WTC11 (cell line): ENCODE results near the gene KHSRP. TPM values are rescaled to one million over a fixed set of nuclear protein-coding genes. Genes with fewer than 3 reads are reported as not detected.
"Not testable (repeated sequence)": the region's sequence is repeated elsewhere in the genome, so short reads cannot be mapped to it uniquely, and the experiment has no call there.

Experiments
- ATAC-seq: fragments of 200-7000 bp; cut with Tn5 transposase; 2 replicates; pipeline ENCODE4 v1.10.0; 2021; ENCODE audit warnings: mild to moderate bottlenecking, moderate library complexity
- CTCF ChIA-PET: fragments of 300-600 bp; sonication (Branson Sonifier 250); formaldehyde crosslinking; loops from one replicate; lab custom pipeline; 2021; ENCODE audit warnings: antibody characterized with exemption; lab: Charles Lee
- POLR2A ChIA-PET: fragments of 350-600 bp; sonication (Branson Sonifier 250); formaldehyde crosslinking; loops from one replicate; lab custom pipeline; 2021; ENCODE audit warnings: antibody characterized with exemption; lab: Charles Lee
- DNase-seq: peaks from one replicate; pipeline ENCODE4 v3.0.0; 2021; ENCODE audit warnings: low spot score
- H3K27ac Mint-ChIP-seq: 2 replicates; pipeline ENCODE4 v1.8.0; 2021; ENCODE audit warnings: mixed read lengths
- H3K27me3 Mint-ChIP-seq: 2 replicates; pipeline ENCODE4 v1.8.0; 2021; ENCODE audit warnings: low read depth, mild to moderate bottlenecking, moderate library complexity, mixed read lengths
- H3K36me3 Mint-ChIP-seq: 2 replicates; pipeline ENCODE4 v1.8.0; 2021; ENCODE audit warnings: mixed read lengths
- H3K4me1 Mint-ChIP-seq: 2 replicates; pipeline ENCODE4 v1.8.0; 2022; ENCODE audit warnings: mixed read lengths
- H3K4me3 Mint-ChIP-seq: 2 replicates; pipeline ENCODE4 v1.8.0; 2021; ENCODE audit warnings: mild to moderate bottlenecking, moderate library complexity, mixed read lengths
- H3K9me3 Mint-ChIP-seq: 2 replicates; pipeline ENCODE4 v1.8.0; 2021; ENCODE audit warnings: mixed read lengths
- FOXJ3 ChIP-seq: sonication (generic); formaldehyde crosslinking; IDR thresholded peaks from 2 replicates; pipeline ENCODE4 v1.9.0; 2021; ENCODE audit warnings: missing genetic modification reagents, mild to moderate bottlenecking, borderline replicate concordance
- FOXP1 ChIP-seq: sonication (generic); formaldehyde crosslinking; IDR thresholded peaks from 2 replicates; pipeline ENCODE4 v1.8.0; 2022; ENCODE audit warnings: missing genetic modification reagents, mild to moderate bottlenecking, moderate library complexity, borderline replicate concordance
- GTF2I ChIP-seq: fragments of 250-450 bp; sonication (Bioruptor Pico); conservative IDR thresholded peaks from 2 replicates; pipeline ENCODE4 v1.4.0; 2021; ENCODE audit warnings: mild to moderate bottlenecking
- NFATC4 ChIP-seq: fragments of 250-450 bp; sonication (Bioruptor Pico); IDR thresholded peaks from 2 replicates; pipeline ENCODE4 v1.9.0; 2021; ENCODE audit warnings: mild to moderate bottlenecking
- NFYB ChIP-seq: sonication (generic); formaldehyde crosslinking; conservative IDR thresholded peaks from 2 replicates; pipeline ENCODE4 v1.8.0; 2022; ENCODE audit warnings: low read depth, missing genetic modification reagents
- PRRX2 ChIP-seq: fragments of 250-450 bp; sonication (Bioruptor Pico); IDR thresholded peaks from 2 replicates; pipeline ENCODE4 v1.8.0; 2021; ENCODE audit warnings: mild to moderate bottlenecking
- SMAD3 ChIP-seq: sonication (generic); formaldehyde crosslinking; IDR thresholded peaks from 2 replicates; pipeline ENCODE4 v1.8.0; 2022; ENCODE audit warnings: missing genetic modification reagents, mild to moderate bottlenecking, borderline replicate concordance
- SP1 ChIP-seq: sonication (generic); formaldehyde crosslinking; conservative IDR thresholded peaks from 2 replicates; pipeline ENCODE4 v1.8.1; 2022; ENCODE audit warnings: missing genetic modification reagents
- ZBTB21 ChIP-seq: sonication (generic); formaldehyde crosslinking; IDR thresholded peaks from 2 replicates; pipeline ENCODE4 v1.8.1; 2023; ENCODE audit warnings: mild to moderate bottlenecking, missing genetic modification reagents, borderline replicate concordance
- ZNF232 ChIP-seq: sonication (generic); formaldehyde crosslinking; IDR thresholded peaks from 2 replicates; pipeline ENCODE4 v1.8.0; 2022; ENCODE audit warnings: mild to moderate bottlenecking, missing genetic modification reagents
- ZNF317 ChIP-seq: sonication (generic); formaldehyde crosslinking; IDR thresholded peaks from 2 replicates; pipeline ENCODE4 v1.8.1; 2023; ENCODE audit warnings: low read depth, mild to moderate bottlenecking, moderate library complexity, missing genetic modification reagents, borderline replicate concordance
- total RNA-seq: library from RNA; stranded (reverse); gene quantifications from 3 replicates; pipeline ENCODE4 v1.2.3, GENCODE V29; 2021
- TF ChIP-seq, protein P1 (sequence below): sonication (generic); formaldehyde crosslinking; IDR thresholded peaks from 2 replicates; pipeline ENCODE4 v1.8.0; 2022; ENCODE audit warnings: mild to moderate bottlenecking, missing genetic modification reagents
- TF ChIP-seq, protein P2 (sequence below): fragments of 200-600 bp; IDR thresholded peaks from 2 replicates; pipeline ENCODE4 v1.8.0; 2022; ENCODE audit warnings: antibody characterized with exemption
- TF ChIP-seq, protein P3 (sequence below): sonication (generic); formaldehyde crosslinking; IDR thresholded peaks from 2 replicates; pipeline ENCODE4 v1.8.1; 2022; ENCODE audit warnings: mild to moderate bottlenecking, missing genetic modification reagents, moderate library complexity, borderline replicate concordance
- TF ChIP-seq, protein P4 (sequence below): sonication (generic); formaldehyde crosslinking; IDR thresholded peaks from 2 replicates; pipeline ENCODE4 v1.8.0; 2022; ENCODE audit warnings: missing genetic modification reagents

Gene KHSRP
- total RNA-seq, 1 experiment from 2014 or later: 572 TPM

DNA sequence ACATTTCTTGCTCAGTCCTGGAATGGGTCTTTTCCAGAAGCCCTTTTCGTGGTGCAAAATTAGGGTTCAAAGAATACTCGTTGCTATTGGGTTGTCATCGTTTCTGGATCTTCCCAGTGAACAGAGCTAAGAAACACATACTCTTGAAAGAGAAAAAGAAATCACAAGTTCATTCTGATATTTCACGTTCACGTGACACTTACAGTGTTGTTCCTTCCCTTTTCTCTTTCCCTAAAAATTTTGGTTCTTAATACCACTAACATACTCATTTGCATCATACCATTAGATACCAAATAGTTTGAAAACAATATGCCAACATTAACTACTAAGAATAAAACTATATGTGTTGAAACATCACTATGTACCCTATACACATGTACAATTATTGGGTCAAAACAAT, 18.2 kb downstream of the KHSRP start:
- ATAC-seq (no peak), DNase-seq (no peak)
- POLR2A ChIA-PET: no interaction called here
- Mint-ChIP-seq H3K27ac (no peak overlapping the region), H3K27me3 (no peaks in the 10 kb centered on the region), H3K9me3 (no peaks in the 10 kb centered on the region), H3K36me3 (no peaks in the 10 kb centered on the region), H3K4me1 (no peaks in the 10 kb centered on the region), H3K4me3 (no peak overlapping the region)
- no peak for TF ChIP-seq GTF2I
- no peak for TF ChIP-seq PRRX2
- no peak for TF ChIP-seq FOXJ3 (CRISPR knock-in tag)
- no peak for TF ChIP-seq SP1 (CRISPR knock-in tag)
- TF ChIP-seq, protein P1, sequence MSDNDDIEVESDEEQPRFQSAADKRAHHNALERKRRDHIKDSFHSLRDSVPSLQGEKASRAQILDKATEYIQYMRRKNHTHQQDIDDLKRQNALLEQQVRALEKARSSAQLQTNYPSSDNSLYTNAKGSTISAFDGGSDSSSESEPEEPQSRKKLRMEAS (CRISPR knock-in tag): no peak
- TF ChIP-seq, protein P2, sequence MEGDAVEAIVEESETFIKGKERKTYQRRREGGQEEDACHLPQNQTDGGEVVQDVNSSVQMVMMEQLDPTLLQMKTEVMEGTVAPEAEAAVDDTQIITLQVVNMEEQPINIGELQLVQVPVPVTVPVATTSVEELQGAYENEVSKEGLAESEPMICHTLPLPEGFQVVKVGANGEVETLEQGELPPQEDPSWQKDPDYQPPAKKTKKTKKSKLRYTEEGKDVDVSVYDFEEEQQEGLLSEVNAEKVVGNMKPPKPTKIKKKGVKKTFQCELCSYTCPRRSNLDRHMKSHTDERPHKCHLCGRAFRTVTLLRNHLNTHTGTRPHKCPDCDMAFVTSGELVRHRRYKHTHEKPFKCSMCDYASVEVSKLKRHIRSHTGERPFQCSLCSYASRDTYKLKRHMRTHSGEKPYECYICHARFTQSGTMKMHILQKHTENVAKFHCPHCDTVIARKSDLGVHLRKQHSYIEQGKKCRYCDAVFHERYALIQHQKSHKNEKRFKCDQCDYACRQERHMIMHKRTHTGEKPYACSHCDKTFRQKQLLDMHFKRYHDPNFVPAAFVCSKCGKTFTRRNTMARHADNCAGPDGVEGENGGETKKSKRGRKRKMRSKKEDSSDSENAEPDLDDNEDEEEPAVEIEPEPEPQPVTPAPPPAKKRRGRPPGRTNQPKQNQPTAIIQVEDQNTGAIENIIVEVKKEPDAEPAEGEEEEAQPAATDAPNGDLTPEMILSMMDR: no peak
- no peak for TF ChIP-seq NFYB (CRISPR knock-in tag)
- TF ChIP-seq, protein P3, sequence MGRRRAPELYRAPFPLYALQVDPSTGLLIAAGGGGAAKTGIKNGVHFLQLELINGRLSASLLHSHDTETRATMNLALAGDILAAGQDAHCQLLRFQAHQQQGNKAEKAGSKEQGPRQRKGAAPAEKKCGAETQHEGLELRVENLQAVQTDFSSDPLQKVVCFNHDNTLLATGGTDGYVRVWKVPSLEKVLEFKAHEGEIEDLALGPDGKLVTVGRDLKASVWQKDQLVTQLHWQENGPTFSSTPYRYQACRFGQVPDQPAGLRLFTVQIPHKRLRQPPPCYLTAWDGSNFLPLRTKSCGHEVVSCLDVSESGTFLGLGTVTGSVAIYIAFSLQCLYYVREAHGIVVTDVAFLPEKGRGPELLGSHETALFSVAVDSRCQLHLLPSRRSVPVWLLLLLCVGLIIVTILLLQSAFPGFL (CRISPR knock-in tag): no peak
- CTCF ChIA-PET: no interaction called here

DNA sequence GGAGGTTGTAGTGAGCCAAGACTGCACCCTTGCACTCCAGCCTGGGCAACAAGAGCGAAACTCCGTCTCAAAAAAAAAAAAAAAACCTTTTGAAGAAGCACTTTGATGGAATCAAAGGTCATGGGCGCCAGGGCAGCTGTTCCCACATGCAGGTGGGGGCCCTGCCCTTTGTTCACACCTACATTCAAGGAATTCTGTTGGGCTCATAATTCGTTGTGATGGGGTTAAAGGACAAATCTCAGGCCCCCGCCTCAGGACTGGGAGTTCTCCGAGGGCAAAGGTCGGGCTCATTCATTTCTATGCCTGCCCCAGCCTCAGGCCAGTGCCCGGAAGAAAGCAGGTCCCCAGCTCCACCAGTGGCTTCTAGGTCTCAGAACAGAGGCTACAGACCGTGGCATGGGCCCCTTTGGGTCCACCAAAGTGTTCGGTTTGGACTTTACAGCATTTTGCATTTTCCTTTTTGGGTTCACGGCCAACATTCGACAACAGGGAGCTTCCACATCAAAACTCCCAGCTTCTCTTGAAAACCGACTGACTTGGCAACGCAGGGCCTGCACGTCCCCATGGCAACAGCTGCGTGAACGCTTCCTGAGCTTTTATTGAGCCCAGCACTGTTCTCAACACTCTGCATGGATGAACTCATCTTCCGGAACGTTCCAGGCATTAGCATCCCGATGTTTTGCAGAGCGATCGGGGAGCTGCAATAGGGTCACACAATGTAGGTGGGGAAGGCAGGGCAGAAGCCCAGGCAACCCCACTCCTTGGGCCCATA, 21.6 kb downstream of the KHSRP start:
- POLR2A ChIA-PET: no interaction called here

DNA sequence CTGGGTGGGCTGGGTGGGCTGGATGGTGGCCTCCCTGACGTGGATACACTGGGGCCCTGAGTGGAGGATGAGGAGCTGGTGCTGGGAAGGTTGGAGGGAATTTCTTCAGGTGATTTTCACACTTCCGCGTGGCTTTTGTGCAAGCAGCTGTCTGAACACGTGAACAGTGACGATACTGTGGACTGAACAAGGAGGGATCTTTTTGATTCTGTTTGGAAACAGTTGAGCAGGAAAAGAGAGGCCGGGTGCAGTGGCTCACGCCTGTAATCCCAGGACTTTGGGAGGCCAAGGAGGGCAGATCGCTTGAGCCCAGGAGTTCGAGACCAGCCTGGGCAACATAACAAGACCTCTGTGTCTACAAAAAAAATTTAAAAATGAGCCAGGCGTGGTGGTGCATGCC, 22.6 kb downstream of the KHSRP start:
- TF ChIP-seq ZNF317 (CRISPR knock-in tag): no peak
- TF ChIP-seq FOXP1 (CRISPR knock-in tag): no peak
- TF ChIP-seq SP1 (CRISPR knock-in tag): no peak
- Mint-ChIP-seq H3K27ac (no peak overlapping the region), H3K9me3 (no peaks in the 10 kb centered on the region), H3K4me1 (no peaks in the 10 kb centered on the region), H3K27me3 (no peaks in the 10 kb centered on the region), H3K36me3 (no peaks in the 10 kb centered on the region), H3K4me3 (no peak overlapping the region)
- ATAC-seq: no peak
- ChIA-PET POLR2A (no interaction called here), CTCF (interaction anchor here (2.3 kb wide), 1 partner anchor 10 kb away, joined by 13 read pairs; no protein-coding TSS in a partner anchor)
- DNase-seq: no peak

More for the DNA sequence above, 21.6 kb downstream of the KHSRP start:
- H3K4me3 Mint-ChIP-seq: no peak overlapping the region
- H3K36me3 Mint-ChIP-seq: no peaks in the 10 kb centered on the region
- CTCF ChIA-PET: interaction anchor here (1.1 to 2.3 kb wide), 2 partner anchors 9 to 10 kb away, joined by 3 to 13 read pairs; partner anchors contain the start of gene GTF2F1
- ATAC-seq (no peak), DNase-seq (no peak)
- no peak overlapping the region for H3K27ac Mint-ChIP-seq
- H3K4me1 Mint-ChIP-seq: no peaks in the 10 kb centered on the region
- TF ChIP-seq ZNF232 (CRISPR knock-in tag) (no peak), SMAD3 (no peak), NFATC4 (CRISPR knock-in tag) (no peak), ZBTB21 (no peak)
- TF ChIP-seq, protein P4, sequence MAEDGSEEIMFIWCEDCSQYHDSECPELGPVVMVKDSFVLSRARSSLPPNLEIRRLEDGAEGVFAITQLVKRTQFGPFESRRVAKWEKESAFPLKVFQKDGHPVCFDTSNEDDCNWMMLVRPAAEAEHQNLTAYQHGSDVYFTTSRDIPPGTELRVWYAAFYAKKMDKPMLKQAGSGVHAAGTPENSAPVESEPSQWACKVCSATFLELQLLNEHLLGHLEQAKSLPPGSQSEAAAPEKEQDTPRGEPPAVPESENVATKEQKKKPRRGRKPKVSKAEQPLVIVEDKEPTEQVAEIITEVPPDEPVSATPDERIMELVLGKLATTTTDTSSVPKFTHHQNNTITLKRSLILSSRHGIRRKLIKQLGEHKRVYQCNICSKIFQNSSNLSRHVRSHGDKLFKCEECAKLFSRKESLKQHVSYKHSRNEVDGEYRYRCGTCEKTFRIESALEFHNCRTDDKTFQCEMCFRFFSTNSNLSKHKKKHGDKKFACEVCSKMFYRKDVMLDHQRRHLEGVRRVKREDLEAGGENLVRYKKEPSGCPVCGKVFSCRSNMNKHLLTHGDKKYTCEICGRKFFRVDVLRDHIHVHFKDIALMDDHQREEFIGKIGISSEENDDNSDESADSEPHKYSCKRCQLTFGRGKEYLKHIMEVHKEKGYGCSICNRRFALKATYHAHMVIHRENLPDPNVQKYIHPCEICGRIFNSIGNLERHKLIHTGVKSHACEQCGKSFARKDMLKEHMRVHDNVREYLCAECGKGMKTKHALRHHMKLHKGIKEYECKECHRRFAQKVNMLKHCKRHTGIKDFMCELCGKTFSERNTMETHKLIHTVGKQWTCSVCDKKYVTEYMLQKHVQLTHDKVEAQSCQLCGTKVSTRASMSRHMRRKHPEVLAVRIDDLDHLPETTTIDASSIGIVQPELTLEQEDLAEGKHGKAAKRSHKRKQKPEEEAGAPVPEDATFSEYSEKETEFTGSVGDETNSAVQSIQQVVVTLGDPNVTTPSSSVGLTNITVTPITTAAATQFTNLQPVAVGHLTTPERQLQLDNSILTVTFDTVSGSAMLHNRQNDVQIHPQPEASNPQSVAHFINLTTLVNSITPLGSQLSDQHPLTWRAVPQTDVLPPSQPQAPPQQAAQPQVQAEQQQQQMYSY: no peak
- no peaks in the 10 kb centered on the region for H3K9me3 Mint-ChIP-seq
- no peaks in the 10 kb centered on the region for H3K27me3 Mint-ChIP-seq

DNA sequence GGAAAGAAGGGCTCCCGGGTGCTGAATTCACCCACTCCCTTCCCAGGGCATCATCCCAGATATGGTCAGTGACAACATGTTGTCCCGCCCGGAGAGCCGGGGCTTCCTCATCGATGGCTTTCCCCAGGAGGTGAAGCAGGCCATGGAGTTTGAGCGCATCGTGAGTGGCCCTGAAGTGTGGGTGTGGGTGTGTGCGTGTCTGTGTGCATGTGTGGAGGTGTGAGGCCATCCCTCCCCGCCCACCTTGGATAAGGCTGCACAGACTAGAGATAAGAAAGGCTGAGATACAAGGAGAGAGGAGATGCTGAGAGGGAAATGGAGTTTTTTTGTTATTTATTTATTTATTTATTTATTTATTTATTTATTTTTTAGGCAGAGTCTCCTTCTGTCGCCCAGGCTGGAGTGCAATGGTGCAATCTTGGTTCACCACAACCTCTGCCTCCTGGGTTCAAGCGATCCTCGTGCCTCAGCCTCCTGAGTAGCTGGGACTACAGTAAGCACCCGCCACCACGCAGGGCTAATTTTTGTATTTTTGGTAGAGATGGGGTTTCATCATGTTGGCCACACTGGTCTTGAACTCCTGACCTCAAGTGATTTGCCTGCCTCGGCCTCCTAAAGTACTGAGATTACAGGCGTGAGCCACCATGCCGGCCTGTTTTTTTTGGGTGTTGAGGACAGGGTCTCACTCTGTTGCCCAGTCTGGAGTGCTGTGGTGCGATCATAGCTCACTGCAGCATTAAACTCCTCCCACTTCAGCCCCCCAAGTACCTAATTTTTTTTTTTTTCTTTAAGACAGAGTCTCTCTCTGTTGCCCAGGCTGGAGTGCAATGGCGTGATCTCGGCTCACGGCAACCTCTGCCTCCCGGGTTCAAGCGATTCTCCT, 24.3 kb downstream of the KHSRP start:
- POLR2A ChIA-PET, H3K27ac Mint-ChIP-seq, CTCF ChIA-PET, H3K27me3 Mint-ChIP-seq, H3K9me3 Mint-ChIP-seq, H3K4me3 Mint-ChIP-seq, DNase-seq, H3K4me1 Mint-ChIP-seq, ATAC-seq, H3K36me3 Mint-ChIP-seq: not testable (repeated sequence)
